Muscle of arm (tissue), 12 donors: ENCODE measurements around the gene ETS1. TPM values are rescaled to one million over a fixed set of nuclear protein-coding genes. Genes with fewer than 3 reads are reported as not detected.

Experiments used
- DNase-seq: peaks from one replicate; pipeline ENCODE4 v3.0.0-alpha.2; 2013
- polyA plus RNA-seq, 12 donors: library from polyadenylated mRNA; unstranded; fragments of 120-200 nt; gene quantifications; one replicate each; pipeline ENCODE4 v1.2.1, GENCODE V29; 2013; ENCODE audit not compliant: insufficient read length in 12 of 12

The ETS1 gene
- polyA plus RNA-seq, 12 donors, result 51.1 to 122 (median 63.2) TPM

DNA sequence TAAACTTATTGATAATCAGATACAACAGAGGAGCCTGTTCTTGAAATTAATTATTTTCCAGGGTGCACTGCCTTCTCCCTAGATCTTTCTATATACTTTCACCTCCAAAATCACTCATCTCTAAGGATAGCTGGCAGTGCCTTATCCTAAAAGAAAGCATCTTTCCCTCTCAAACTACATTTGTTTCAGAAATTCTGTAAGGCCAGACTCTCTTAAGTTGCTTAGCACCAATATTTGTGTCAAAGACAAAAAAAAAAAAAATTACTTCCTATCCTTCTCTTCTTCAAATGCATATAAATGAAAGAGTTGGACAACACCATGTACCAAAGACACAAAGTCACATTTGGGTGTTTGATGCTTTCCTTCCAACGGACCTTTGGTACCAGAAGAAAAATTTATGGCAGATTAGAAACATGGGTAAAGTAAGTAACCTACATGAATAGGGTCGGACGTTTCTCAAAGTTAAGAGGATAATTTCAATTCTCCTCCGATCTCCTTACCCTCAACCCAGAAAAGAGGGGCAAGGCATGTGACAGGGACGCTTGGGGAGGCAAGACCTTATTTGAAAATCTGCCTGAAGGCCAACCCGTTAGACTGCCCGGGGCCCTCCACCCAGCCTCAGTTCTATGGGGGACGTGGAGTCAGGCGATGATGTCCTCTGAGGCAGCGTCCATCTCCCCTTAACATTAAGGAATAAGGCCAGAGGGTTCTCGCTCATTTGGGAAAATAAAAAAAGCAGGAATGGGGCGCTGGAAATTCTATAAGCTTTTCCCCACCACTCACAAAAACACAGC lies 66.3 kb downstream of the ETS1 start:
- DNase-seq, result no peak

DNA sequence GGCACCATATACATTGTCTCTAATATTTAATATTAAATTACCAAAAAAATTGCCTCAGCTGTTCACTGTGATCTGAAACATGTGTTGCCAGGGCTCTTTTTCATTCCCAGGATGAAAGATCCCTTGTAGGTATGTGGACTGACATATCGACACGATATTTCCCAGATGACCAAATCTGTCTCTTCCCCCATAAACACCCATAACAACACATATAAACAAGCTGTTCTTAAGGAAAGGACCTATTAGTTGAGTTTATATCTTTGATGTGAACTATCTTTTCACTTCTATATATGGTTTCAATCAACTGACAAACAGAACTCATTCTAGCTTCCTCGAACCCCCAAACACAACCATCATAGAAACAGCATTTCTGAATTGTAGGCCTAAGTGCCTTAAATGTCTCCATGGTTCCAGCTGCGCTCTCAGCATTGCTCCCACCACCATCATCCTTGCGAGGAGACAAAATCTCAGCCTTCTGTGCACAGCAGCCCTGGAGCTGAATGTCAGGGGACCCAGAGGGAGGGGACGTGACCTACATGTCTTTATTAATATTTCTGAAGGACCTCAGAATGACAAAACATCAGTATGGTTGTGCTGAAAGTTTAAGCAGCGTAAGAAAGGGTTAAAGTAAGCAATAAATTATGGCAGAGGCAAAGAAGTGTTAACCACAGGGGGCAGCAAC lies 67.0 kb downstream of the ETS1 start:
- no peak for DNase-seq

DNA sequence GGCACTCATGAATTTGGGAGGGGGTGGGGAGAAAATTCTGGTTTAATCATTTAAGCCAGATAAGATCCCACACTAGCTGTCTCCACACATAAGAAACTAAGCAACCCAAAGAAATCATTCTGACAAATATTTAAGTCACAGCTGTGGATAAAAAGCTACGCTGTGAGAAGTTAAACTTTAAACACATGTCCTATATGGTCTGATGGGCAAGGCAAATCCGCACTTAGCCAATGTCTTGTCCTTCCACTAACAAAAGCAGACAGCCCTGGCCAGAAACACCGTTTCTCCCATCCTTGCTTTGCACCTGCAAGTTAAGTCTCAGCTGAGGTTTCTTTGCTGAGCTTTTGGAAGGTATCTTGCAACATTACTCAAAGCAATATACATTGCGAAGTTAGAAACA lies 68.0 kb downstream of the ETS1 start:
- DNase-seq, result no peak

DNA sequence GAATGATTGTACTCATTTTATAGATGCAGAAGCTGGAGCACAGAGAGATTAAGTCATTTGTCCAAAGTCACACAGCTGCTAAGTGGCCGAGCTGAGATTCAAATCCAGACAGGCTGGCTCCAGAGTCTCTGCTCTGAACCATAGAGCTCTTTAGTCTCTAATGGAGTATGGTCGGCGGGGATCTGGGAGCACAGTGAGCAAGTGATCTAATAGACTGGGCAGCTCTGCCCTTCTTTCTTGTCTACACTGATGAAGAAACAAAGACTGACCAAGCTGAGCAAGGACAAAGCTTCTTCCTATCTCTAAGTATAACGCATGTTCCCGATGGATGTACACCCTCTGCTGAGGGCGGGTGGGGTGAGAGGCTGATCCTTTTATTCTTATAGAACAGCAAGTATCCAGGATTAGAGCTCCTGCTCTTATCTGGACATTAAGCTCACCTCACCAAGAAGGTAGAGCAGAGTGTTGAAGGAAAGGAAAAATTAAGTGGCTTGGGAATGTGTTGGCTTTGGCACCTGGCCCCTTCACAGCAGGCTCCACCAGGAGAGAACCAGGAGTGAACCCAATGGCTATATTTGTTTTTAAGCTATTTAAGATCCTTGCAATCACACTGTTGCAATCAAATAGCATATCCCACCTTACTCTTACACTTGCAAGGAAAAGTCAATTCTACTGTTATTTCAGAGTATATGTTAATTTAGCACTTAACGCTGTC lies 68.7 kb downstream of the ETS1 start:
- DNase-seq, result no peak

DNA sequence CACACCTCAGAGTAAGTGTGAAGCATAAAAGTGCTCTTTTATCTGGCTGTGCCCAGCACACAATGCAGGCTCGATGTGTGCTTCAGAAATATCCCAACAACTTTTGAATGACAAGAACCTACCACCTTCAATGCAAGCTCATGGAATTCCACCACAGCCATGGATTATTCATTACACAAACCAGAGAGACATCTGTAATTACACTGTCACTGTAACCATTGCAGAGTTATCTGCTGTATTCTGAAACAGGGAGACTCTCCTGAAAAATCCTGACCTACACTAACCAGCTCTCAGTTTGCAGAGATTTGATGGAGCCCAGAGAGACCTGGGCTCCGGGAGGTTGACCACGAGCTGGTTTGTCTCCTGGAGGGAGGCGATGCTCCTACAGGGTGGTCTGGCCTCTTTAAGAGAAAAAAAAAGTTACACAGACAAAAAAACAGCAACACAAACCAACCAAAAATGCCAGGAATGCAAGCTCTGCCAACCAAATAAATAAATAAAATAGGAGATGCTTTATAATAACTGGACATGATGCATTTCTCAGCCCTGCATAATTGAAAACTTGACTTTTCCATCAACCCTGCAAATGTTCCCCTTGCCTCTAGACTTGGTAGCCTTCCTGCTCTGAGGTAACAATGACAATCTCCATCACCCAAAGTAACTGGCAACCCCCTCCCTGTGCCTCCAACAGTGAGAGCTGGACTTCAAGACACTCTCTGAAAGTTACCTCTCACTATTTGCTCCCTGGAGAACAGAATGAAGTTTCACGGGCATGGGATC lies 69.7 kb downstream of the ETS1 start:
- DNase-seq, result no peak

DNA sequence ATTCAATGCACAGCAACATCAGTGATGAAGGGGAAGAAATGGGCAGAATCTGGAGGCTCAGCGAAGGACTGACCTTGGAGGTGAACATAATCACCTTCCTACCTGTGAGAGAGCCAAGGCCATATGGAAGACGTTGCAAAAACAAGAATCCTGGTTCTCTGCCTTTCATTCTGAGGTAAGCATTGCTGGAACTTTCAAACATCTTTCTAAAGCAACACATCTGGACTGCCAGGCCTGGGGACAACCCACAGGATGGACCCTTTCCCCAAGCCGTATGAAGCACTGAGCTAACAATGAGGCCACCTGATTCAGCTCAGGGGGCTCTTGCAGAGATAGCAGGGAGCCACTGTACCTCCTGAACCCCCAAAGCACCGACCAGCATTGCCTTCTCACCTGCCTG lies 70.5 kb downstream of the ETS1 start:
- DNase-seq, result no peak

DNA sequence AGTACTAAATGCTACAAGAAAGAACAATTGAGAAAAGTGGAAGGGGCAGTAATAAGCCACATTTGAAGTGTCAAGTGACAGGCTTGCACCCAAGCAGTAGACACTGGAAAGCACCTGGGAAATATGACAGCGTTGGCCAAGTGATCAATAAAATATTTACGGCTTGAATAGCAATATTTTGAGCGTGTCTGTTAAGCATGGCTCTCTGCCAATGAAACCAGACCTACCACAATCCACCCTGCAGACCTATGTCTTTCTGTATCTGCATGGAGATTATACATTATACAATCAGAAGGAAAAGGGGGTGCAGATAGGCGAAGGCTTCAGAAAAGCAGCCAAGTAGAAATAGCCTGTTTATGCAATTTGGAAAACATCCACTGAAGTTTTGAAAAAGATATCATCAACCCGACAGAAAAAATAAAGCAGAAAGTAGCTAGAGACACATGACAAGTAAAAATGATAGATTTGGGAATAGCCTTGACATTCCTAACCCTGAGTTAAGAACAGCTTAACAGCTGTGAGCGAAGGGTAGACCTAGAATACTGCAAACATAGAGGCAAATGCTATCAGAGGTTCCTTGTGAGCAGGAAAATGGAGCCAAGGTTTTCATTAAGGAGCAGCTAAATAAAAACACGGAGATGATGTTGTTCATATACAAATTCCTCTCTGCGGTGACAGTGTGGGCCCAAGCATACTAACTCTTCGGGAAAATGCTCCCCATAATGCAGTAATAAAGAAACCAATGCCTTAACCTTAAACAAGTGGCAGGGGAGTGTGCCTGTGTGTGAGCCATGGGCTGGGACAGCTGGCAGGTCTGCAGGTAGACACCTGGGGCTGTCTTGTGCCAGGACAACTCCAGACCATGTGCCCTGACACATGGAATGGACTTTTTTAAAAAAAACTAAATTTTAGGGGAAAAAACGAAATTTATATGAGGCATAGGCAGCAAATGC lies 71.3 kb downstream of the ETS1 start:
- DNase-seq, result no peak

DNA sequence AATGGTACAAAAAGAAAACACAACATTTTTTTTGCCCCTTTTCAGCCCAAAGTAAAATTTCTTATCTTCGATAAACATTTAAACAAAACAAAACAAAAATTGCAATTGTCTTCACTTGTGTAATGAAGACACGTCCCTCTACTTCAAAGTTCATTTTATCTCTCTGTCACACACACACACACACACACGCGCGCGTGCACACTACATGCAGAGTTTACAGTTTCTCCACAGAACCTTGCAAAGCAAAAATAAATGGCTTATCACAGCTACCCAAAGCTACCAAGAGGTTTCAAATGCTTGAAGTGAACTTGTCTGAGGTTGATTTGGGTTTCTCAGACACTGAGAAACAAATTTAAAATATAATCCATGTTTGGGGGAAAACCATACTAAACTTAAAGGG lies 72.3 kb downstream of the ETS1 start:
- no peak for DNase-seq

DNA sequence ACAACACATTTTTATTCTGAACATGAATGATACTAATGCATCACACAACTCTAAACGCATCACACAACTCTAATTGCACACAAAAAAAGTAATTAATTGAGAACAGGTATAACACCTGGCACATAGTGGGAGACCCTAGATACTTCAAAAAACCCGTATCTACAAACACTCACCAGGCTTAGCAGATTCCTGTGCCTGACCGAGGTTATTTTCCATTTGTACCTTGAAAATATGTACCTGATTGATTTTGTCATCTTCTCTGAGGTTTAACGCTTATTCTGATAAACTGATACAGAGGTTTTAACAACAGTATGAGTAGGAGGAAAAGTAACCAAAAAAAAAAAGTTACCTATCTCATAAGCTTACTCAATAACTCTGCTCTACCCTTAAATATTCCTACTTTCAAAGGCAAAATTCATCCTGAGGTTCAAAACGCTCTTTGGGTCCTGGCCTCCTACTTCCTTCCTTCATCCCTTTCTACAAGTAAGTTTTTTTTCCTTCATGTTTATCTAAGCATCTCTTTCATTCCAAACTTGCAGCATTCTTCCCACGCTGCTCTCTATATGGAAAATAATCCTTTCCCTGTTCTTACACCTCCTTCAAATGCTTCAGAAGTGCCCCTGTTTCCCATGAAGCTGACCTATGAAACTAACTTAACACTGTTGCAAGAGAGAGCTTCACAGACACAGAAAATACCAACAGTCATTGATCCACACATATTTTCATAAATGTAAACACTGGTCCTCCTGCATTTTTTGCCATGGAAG lies 73.3 kb downstream of the ETS1 start:
- DNase-seq, result no peak

DNA sequence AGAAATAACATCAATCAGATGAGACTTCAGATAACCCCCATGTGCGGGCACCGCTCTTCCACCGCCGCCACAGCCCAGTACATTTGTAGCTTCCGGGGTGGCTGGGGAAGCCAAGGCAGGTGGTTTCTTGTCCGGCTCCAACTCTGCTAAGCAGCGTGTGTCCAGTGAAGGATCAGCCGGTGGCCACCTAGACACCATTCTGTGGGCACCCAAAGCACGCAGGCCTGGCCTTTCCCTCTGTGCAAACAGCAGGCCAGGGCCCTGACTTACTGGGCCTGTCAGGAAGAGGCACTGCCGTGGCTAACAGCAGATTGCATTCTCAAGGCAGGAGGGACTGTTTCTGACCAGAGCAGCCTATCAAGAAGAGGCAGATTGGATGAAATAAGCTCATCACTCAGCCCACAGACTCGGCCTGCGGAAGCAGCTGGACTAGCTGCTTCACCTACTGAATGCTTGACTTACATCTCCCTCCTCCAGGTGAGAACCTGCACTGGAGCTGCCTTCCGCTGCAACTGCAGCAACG lies 74.8 kb downstream of the ETS1 start:
- no peak for DNase-seq

DNA sequence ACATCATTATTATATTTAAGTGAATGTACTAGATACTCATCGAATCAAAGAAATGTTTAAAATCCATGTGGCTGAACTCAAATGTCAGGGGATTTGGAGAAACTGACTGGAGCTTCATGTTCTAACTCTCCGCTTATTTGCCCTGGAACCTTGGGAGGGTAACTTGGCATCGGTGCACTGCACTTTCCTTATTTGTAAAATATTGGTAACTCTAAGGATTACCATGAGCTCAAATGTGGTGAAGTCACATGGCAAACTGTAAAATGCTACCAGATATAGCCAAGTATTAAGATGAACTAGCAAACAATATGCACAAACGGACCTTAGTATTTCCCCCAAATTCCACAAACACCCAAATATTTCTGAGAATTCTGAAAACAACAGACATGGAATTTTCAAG lies 75.6 kb downstream of the ETS1 start:
- DNase-seq, result no peak

DNA sequence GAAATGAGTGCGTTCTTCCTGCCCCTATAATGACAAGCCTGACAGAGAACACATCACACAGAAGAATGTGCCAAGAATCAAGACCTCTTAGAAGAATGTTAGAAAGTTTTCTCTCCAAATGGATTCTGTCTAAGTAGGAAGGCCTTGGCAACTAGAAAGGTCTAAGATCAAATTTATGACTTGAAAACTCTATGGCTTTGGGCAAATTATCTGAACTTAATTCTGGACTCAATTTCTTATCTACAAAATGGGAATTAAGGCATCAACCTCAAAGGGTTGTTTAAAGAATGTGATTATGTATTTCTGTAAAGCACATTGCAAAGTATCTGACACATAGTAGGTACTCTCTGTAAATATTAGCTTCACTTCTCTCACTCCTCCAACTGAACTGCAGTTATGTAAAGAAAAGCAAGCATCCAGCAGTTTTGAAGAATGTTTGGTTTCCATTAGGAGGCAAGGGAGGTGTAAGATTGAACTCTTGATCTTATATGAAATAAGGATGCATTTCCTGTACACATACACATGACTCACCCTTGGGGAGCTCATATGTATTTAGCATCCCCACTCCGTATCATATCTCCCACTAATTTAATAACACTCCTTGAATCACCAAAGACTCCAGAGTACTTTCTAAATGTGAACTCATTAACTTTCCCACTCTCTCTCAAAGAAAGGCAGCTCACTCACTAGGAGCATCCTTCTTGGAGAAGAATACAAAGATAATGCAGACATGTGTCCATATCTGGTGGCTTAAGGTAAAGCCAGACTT lies 77.6 kb downstream of the ETS1 start:
- no peak for DNase-seq

DNA sequence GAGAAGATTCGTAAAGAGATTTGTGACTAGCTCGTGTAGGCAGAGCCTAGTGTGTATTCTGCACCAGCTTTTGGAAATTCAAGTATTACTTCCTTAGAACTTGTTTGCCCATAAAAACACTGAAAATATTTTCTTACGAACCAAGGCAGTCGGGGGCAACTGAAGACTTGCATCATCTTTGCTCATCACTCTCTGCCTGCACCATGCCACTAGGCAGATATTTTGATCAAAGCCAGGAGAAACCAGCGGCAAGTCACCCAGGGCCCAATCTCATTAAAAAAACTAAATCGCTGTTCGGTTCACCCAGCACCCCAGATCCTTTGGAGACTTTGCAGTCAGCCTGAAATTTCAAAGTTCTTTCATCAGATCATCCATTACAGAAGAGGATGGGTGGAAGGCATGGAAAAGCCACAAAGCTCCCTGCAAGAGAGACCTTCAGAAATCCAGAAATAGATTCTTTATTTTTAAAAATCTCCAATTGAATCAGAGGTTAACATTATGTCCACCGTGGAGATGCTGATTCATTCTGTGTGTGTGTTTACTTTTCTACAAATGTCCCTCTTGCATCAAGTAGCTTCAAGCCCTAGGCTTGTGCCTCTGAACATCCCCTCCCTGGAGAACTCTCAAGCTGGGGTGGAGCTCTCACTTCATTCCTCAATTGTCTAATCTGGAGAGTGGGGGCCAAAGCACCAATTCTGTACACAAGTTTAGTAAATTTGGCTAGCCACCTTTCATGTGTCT lies 78.4 kb downstream of the ETS1 start:
- no peak for DNase-seq

DNA sequence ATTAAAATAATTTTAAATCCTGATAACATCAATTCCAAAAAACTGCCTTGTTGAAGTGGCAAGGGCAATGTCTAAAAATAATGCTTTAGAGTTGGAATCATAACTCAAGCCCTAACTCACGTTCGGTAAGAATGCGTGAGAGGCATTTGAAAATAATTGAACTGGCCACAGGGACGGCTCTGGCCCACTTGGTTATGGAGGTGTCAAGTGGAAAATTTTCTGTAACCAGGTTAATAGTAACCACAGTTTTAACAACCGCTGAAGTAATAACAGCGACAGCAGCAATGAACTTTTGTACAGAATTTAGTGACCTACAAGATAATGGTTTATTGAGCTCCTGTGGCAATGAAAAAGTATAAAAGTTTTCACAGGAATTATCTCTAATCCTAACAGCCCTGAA lies 79.4 kb downstream of the ETS1 start:
- no peak for DNase-seq

DNA sequence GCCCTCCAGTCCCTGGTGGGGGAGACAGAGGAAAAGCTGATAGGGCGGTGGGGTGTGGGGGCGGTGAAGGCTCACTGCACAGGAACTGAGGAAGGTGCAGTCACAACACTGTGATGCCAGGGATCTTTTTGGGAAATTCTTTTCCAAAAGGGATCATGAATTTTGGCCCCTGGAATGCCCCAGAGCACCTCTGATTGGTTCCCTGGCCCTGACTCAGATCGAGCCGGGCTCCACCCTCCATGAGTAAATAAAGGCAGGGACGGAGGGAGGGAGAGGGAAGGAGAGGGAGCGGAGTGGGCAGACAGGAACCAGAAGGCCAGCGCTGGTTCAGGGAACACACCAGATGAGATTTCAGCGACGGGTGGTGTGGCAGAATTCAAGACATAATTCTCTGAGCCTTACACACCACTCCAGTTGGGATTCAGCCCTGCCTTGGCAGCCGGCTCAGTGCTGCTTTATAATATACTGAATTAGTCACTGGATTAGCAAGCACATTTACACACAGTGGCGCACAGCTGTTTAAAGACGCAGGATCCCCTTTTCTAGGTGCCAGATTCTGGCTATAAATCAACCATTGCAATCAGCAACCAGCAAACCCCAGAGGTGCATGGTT lies 80.3 kb downstream of the ETS1 start:
- DNase-seq, result peak; percentile 80

DNA sequence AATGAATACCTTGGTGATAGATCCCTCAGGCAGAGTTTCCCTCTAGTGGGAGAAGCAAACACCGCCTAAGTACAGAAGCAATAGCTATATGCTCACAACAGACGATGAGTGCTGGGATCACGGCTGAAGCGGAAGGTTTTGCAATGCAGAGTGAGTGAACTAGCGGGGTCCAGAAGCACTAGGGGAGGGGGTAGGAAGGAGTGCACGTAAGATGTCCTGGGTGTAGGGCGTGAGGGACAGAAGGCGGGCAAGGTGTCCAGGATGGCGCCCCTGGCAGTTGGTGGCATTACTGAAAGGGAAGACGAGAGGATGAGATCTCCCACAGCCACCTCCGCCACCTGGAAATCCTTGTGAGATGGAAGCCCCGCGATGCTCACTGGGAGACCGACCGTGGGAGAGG lies 81.0 kb downstream of the ETS1 start:
- no peak for DNase-seq

DNA sequence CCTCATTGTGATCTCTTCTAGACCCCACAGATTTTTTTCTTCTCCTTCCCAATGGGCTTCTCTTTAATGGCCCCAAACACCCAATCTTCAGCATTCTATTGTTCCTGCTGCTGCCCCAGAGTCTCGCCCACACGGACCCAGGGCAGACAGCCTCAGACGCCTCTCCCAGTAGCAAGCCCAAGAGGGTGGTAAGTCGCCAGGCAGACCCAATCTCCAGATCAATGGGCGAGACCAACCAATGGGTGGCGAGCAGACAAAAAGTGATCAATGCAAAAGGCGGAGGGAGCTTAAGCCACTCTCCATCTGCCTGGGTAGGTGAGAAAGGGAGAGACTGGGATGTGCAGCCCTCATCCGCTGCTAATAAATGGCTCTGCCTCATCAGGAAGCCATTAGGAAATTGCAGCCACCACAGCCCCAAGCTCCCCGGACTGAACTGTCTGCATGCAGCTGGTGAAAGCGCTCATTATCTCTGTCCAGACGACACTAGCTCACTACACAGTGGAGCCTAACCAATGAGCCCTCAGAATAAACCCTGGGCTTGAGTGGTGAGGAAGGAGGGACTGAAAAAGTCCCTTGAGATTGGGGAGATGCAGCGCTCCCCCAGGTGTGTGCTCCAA lies 81.8 kb downstream of the ETS1 start:
- DNase-seq, result no peak
